H1 (cell line): ENCODE results near the gene DCTN3. TPM values are rescaled to one million over a fixed set of nuclear protein-coding genes. Genes with fewer than 3 reads are reported as not detected.

Source experiments
- CTCF ChIA-PET: fragments of 300-600 bp; sonication (Branson Sonifier 250); formaldehyde crosslinking; loops from one replicate; lab custom pipeline; 2021; ENCODE audit not compliant: partially characterized antibody; lab: Charles Lee
- POLR2A ChIA-PET: fragments of 300-600 bp; sonication (Branson Sonifier 250); formaldehyde crosslinking; loops from one replicate; lab custom pipeline; 2021; ENCODE audit warnings: inconsistent platforms; ENCODE audit not compliant: partially characterized antibody; lab: Charles Lee
- DNase-seq, 2 experiments: peaks; one replicate each; pipeline versions ENCODE4 v3.0.0 to v3.0.0-alpha.2; 2010 to 2022; ENCODE audit warnings: low spot score in 2 of 2, low read depth in 1 of 2, mixed read lengths in 1 of 2
- FAIRE-seq: peaks from 2 replicates; lab custom pipeline; 2011; peaks lifted over from hg19 to GRCh38; lab: Jason Lieb, UNC
- H2AFZ ChIP-seq: 2 replicates; pipeline ENCODE4 v1.8.1; 2012; ENCODE audit warnings: low read length, inconsistent platforms
- H2AK5ac ChIP-seq: 2 replicates; pipeline ENCODE4 v1.6.1; 2013; ENCODE audit warnings: low read depth, low read length
- H2BK120ac ChIP-seq: replicated peaks from 2 replicates; pipeline ENCODE3; 2013; ENCODE audit warnings: low read depth, low read length, inconsistent platforms
- H2BK12ac ChIP-seq: 2 replicates; pipeline ENCODE4 v1.6.1; 2013; ENCODE audit warnings: low read depth, low read length
- H2BK15ac ChIP-seq: 2 replicates; pipeline ENCODE4 v1.6.1; 2013; ENCODE audit warnings: low read length
- H2BK20ac ChIP-seq: 2 replicates; pipeline ENCODE4 v1.6.1; 2013; ENCODE audit warnings: low read length
- H2BK5ac ChIP-seq: 2 replicates; pipeline ENCODE4 v1.6.1; 2013; ENCODE audit warnings: low read depth, low read length
- H3K14ac ChIP-seq: 2 replicates; pipeline ENCODE4 v1.6.1; 2013; ENCODE audit warnings: inconsistent platforms; ENCODE audit not compliant: insufficient read length
- H3K18ac ChIP-seq: 2 replicates; pipeline ENCODE4 v1.6.1; 2013; ENCODE audit warnings: low read length; ENCODE audit errors: extremely low read depth
- H3K23ac ChIP-seq: 2 replicates; pipeline ENCODE4 v1.6.1; 2013; ENCODE audit warnings: inconsistent platforms; ENCODE audit not compliant: insufficient read length
- H3K23me2 ChIP-seq: 2 replicates; pipeline ENCODE4 v1.6.1; 2013; ENCODE audit warnings: low read depth, low read length
- H3K27ac ChIP-seq: 2 replicates; pipeline ENCODE4 v1.6.1; 2011; ENCODE audit warnings: low read depth, low read length, inconsistent platforms
- H3K27me3 ChIP-seq, 4 experiments: replicated peaks in 1 of 4; 1 replicate in 1 of 4; 2 replicates in 3 of 4; pipeline versions ENCODE4 v1.6.1 to v1.8.1; 2011 to 2013; ENCODE audit warnings: low read length in 3 of 4, mild to moderate bottlenecking in 3 of 4, inconsistent platforms in 2 of 4, mixed read lengths in 2 of 4, moderate library complexity in 1 of 4; ENCODE audit not compliant: control insufficient read depth in 3 of 4, insufficient read depth in 3 of 4; ENCODE audit errors: extremely low read depth in 1 of 4
- H3K36me3 ChIP-seq, 4 experiments: 2 replicates each; pipeline versions ENCODE4 v1.6.1 to v1.8.1; 2011 to 2013; ENCODE audit warnings: mild to moderate bottlenecking in 4 of 4, low read length in 3 of 4, moderate library complexity in 2 of 4, control low read depth in 1 of 4, inconsistent platforms in 1 of 4; ENCODE audit not compliant: insufficient read depth in 4 of 4, control insufficient read depth in 2 of 4
- H3K4ac ChIP-seq: replicated peaks from 2 replicates; pipeline ENCODE3; 2013; ENCODE audit warnings: low read length, low read depth, mixed read lengths, inconsistent platforms; ENCODE audit not compliant: insufficient read length
- H3K4me1 ChIP-seq, 4 experiments: replicated peaks in 1 of 4; 1 replicate in 1 of 4; 2 replicates in 3 of 4; pipeline versions ENCODE4 v1.6.1 to v1.8.1; 2011 to 2013; ENCODE audit warnings: low read length in 3 of 4, inconsistent platforms in 2 of 4, mixed read lengths in 1 of 4; ENCODE audit not compliant: insufficient read depth in 4 of 4, control insufficient read depth in 3 of 4
- H3K4me2 ChIP-seq, 2 experiments: 2 replicates each; pipeline versions ENCODE4 v1.6.1 to v1.8.1; 2011 to 2013; ENCODE audit warnings: low read depth in 2 of 2, low read length in 2 of 2, control low read depth in 1 of 2, inconsistent platforms in 1 of 2, mild to moderate bottlenecking in 1 of 2; ENCODE audit not compliant: insufficient read depth in 1 of 2
- H3K4me3 ChIP-seq, 4 experiments: fragments of 200-600, 300-600 bp in 1 of 4; sonication (generic), shearing (Covaris generic), sonication (Bioruptor Twin) in 1 of 4; 2 replicates each; pipeline versions ENCODE4 v1.5.1 to v1.8.1; 2011 to 2016; ENCODE audit warnings: low read length in 4 of 4, low read depth in 3 of 4, control low read depth in 2 of 4, inconsistent platforms in 2 of 4, mild to moderate bottlenecking in 2 of 4, mixed read lengths in 1 of 4, moderate library complexity in 1 of 4; ENCODE audit not compliant: insufficient read depth in 2 of 4; ENCODE audit errors: extremely low read depth in 1 of 4
- H3K56ac ChIP-seq: replicated peaks from 2 replicates; pipeline ENCODE3; 2013; ENCODE audit warnings: low read depth, mild to moderate bottlenecking, mixed read lengths, low read length, inconsistent platforms; ENCODE audit not compliant: insufficient read length
- H3K79me1 ChIP-seq: 2 replicates; pipeline ENCODE4 v1.6.1; 2013; ENCODE audit warnings: low read depth, low read length, control low read depth
- H3K79me2 ChIP-seq, 2 experiments: 2 replicates each; pipeline versions ENCODE4 v1.6.1 to v1.8.1; 2012 to 2013; ENCODE audit warnings: low read length in 2 of 2, mild to moderate bottlenecking in 2 of 2, inconsistent platforms in 1 of 2; ENCODE audit not compliant: insufficient read depth in 2 of 2, control insufficient read depth in 1 of 2
- H3K9ac ChIP-seq, 4 experiments: replicated peaks in 1 of 4; 1 replicate in 1 of 4; 2 replicates in 3 of 4; pipeline versions ENCODE4 v1.6.1 to v1.8.1; 2011 to 2013; ENCODE audit warnings: low read depth in 3 of 4, low read length in 3 of 4, control low read depth in 2 of 4, mild to moderate bottlenecking in 2 of 4, moderate library complexity in 2 of 4, inconsistent platforms in 1 of 4; ENCODE audit errors: extremely low read depth in 1 of 4
- H3K9me3 ChIP-seq, 2 experiments: 2 replicates each; pipeline versions ENCODE4 v1.6.1 to v1.8.1; 2012 to 2013; ENCODE audit warnings: mild to moderate bottlenecking in 2 of 2, moderate library complexity in 2 of 2, control low read depth in 1 of 2, inconsistent platforms in 1 of 2, low read depth in 1 of 2, low read length in 1 of 2, mixed read lengths in 1 of 2; ENCODE audit not compliant: insufficient read depth in 2 of 2
- H4K20me1 ChIP-seq, 2 experiments: replicated peaks in 1 of 2; 2 replicates each; pipeline versions ENCODE3 to v1.8.1; 2011 to 2013; ENCODE audit warnings: inconsistent platforms in 2 of 2, low read length in 2 of 2, mild to moderate bottlenecking in 1 of 2; ENCODE audit not compliant: insufficient read depth in 2 of 2, control insufficient read depth in 1 of 2
- H4K5ac ChIP-seq: 2 replicates; pipeline ENCODE4 v1.6.1; 2013; ENCODE audit warnings: low read length, low read depth, mixed read lengths, inconsistent platforms; ENCODE audit not compliant: insufficient read length
- H4K8ac ChIP-seq: 2 replicates; pipeline ENCODE4 v1.8.0; 2013; ENCODE audit warnings: mild to moderate bottlenecking, moderate library complexity, low read length, inconsistent platforms; ENCODE audit not compliant: insufficient read depth; ENCODE audit errors: extremely low read depth
- H4K91ac ChIP-seq: replicated peaks from 2 replicates; pipeline ENCODE3; 2013; ENCODE audit warnings: low read length, mixed read lengths, inconsistent platforms; ENCODE audit not compliant: insufficient read length
- HDAC2 ChIP-seq, 2 experiments: fragments of 300-600 bp in 1 of 2; sonication (generic) in 1 of 2; IDR thresholded peaks; 2 replicates each; pipeline ENCODE4 v1.6.1; 2011 to 2012; ENCODE audit warnings: low read depth in 2 of 2, low read length in 2 of 2, mild to moderate bottlenecking in 2 of 2, moderate library complexity in 2 of 2, borderline replicate concordance in 1 of 2, inconsistent platforms in 1 of 2
- HDAC6 ChIP-seq: IDR thresholded peaks from one replicate; pipeline ENCODE4 v1.7.1; 2012; ENCODE audit warnings: low read depth, mild to moderate bottlenecking, inconsistent platforms, low read length, moderate library complexity
- KDM1A ChIP-seq: fragments of 200-600, 300-600 bp; sonication (generic); IDR thresholded peaks from 2 replicates; pipeline ENCODE4 v1.7.1; 2016; ENCODE audit warnings: mild to moderate bottlenecking, low read length, borderline replicate concordance
- RXRA ChIP-seq: IDR thresholded peaks from 2 replicates; pipeline ENCODE4 v1.6.1; 2011; ENCODE audit warnings: low read depth, mild to moderate bottlenecking, low read length, moderate library complexity; ENCODE audit not compliant: insufficient read depth
- SAP30 ChIP-seq: fragments of 300-600 bp; sonication (generic); IDR thresholded peaks from 2 replicates; pipeline ENCODE4 v1.7.1; 2012; ENCODE audit warnings: low read length, moderate library complexity, mild to moderate bottlenecking, inconsistent platforms; ENCODE audit not compliant: insufficient read depth, insufficient replicate concordance
- SIRT6 ChIP-seq: IDR thresholded peaks from one replicate; pipeline ENCODE4 v1.7.1; 2012; ENCODE audit warnings: low read length, inconsistent platforms
- SP1 ChIP-seq: IDR thresholded peaks from 2 replicates; pipeline ENCODE4 v1.6.1; 2011; ENCODE audit warnings: low read depth, low read length
- SP2 ChIP-seq: IDR thresholded peaks from 2 replicates; pipeline ENCODE4 v1.6.1; 2012; ENCODE audit warnings: mild to moderate bottlenecking, low read length, inconsistent platforms
- TAF1 ChIP-seq: IDR thresholded peaks from 2 replicates; pipeline ENCODE4 v1.6.1; 2011; ENCODE audit warnings: mild to moderate bottlenecking, low read depth, low read length
- YY1 ChIP-seq: IDR thresholded peaks from 2 replicates; pipeline ENCODE4 v1.6.1; 2011; ENCODE audit warnings: low read depth, mild to moderate bottlenecking, low read length
- WGBS, 2 experiments: shearing (Covaris generic) in 1 of 2; methylation state at CpG; one replicate each; pipeline versions ENCODE4 v1.1.6 to v1.1.7; 2013 to 2015; ENCODE audit warnings: low lambda C conversion rate in 2 of 2, mixed read lengths in 2 of 2, inconsistent platforms in 1 of 2, low coverage in 1 of 2, missing lambda C conversion rate in 1 of 2; ENCODE audit not compliant: insufficient replicate concordance in 2 of 2, insufficient coverage in 1 of 2, insufficient read length in 1 of 2; ENCODE audit errors: extremely low coverage in 1 of 2, missing lambda C conversion rate in 1 of 2; 5-methylcytosine and 5-hydroxymethylcytosine counted together
- polyA plus RNA-seq, 7 experiments: library from polyadenylated mRNA; depleted of rRNA in 3 of 7; stranded (reverse) in 5 of 7; unstranded in 2 of 7; fragments of >200 nt in 5 of 7; fragments of 200-250 nt in 2 of 7; gene quantifications; 1 replicate in 5 of 7; 2 replicates in 1 of 7; 4 replicates in 1 of 7; pipeline versions ENCODE4 v1.2.1 to v1.2.3, GENCODE V29; 2011 to 2013; ENCODE audit warnings: missing spikeins in 2 of 7, mixed read lengths in 2 of 7
- total RNA-seq: library from RNA; stranded (reverse); fragmentation: NEBNext Ultra II Directional; extraction: Animal tissue kit (Norgen Biotek cat#: 25700); gene quantifications from 2 replicates; pipeline ENCODE4 v1.2.1, GENCODE V29; 2021
- TF ChIP-seq, protein P1 (sequence below), 3 experiments: IDR thresholded peaks; 1 replicate in 2 of 3; 2 replicates in 1 of 3; pipeline versions ENCODE4 v1.5.1 to v1.6.1; 2011; ENCODE audit warnings: low read length in 3 of 3, mild to moderate bottlenecking in 3 of 3, inconsistent platforms in 2 of 3, low read depth in 1 of 3, moderate library complexity in 1 of 3; ENCODE audit not compliant: insufficient read depth in 1 of 3; ENCODE audit errors: control extremely low read depth in 1 of 3

The DCTN3 gene
- total and polyA plus RNA-seq, 2 of the 8 experiments (the other 6 are each of a cell fraction or from before 2014, with no cell fraction given) = 25.6 to 39.2 TPM

DNA sequence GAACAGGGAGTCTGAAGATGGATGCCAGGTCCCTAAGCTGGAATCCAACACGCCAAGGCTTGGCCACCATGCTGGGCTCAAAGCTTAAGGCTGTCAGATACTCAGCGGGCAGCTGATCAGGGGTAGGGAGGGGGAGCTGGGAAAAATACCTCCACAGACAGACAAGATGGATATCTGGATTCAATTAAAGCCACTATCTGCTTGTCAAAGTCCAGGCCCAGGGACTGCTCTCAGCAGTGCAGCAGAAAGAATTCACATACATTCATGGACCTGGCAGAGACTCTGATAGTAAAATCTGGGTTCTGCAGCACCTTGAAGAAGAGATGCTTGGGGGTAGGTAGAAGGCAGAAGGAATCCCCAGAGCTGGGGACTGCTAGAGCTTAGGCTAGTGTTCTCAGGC lies 5.2 kb downstream of the DCTN3 start:
- 84% methylated on average over 2 of the region's 2 CpGs; no CpG with 5 or more reads in 1 of the 2 experiments for WGBS, 2 experiments
- POLR2A ChIA-PET = interaction anchor here (0.8 to 0.9 kb wide), 3 partner anchors 13 to 25 kb away, joined by 3 to 4 read pairs (median 3); no protein-coding TSS in a partner anchor
- no peak for DNase-seq
- no peak for TF ChIP-seq RXRA
- no peak for TF ChIP-seq YY1
- no peak for TF ChIP-seq TAF1
- TF ChIP-seq SIRT6 = no peak
- TF ChIP-seq HDAC2 (IDR thresholded peaks at IDR 0.05; ENCODE audit: borderline replicate concordance in 1 of 2, low read depth in 2 of 2, low read length in 2 of 2) = no peak
- TF ChIP-seq, protein P1, sequence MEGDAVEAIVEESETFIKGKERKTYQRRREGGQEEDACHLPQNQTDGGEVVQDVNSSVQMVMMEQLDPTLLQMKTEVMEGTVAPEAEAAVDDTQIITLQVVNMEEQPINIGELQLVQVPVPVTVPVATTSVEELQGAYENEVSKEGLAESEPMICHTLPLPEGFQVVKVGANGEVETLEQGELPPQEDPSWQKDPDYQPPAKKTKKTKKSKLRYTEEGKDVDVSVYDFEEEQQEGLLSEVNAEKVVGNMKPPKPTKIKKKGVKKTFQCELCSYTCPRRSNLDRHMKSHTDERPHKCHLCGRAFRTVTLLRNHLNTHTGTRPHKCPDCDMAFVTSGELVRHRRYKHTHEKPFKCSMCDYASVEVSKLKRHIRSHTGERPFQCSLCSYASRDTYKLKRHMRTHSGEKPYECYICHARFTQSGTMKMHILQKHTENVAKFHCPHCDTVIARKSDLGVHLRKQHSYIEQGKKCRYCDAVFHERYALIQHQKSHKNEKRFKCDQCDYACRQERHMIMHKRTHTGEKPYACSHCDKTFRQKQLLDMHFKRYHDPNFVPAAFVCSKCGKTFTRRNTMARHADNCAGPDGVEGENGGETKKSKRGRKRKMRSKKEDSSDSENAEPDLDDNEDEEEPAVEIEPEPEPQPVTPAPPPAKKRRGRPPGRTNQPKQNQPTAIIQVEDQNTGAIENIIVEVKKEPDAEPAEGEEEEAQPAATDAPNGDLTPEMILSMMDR (IDR thresholded peaks at IDR 0.05; ENCODE audit: control extremely low read depth in 1 of 3, insufficient read depth in 1 of 3, low read depth in 1 of 3, low read length in 3 of 3) = no peak
- TF ChIP-seq SP1 = no peak
- TF ChIP-seq HDAC6 = no peak
- no peak for TF ChIP-seq KDM1A
- no peak for TF ChIP-seq SAP30
- TF ChIP-seq SP2 = no peak

More for the DNA sequence above, 5.2 kb downstream of the DCTN3 start:
- CTCF ChIA-PET = interaction anchor here (0.8 to 16.9 kb wide), 11 partner anchors 10 to 211 kb away, joined by 3 to 401 read pairs (median 5); partner anchors contain the start of genes ARID3C, CCL27, GALT and SIGMAR1
- H3K27ac ChIP-seq = no peak overlapping the region
- H4K91ac ChIP-seq = no peak overlapping the region
- no peaks in the 10 kb centered on the region for H3K79me2 ChIP-seq
- no peak overlapping the region for H3K23ac ChIP-seq
- H2BK120ac ChIP-seq = no peak overlapping the region
- no peak overlapping the region for H2AK5ac ChIP-seq
- H3K56ac ChIP-seq = no peak overlapping the region
- H4K20me1 ChIP-seq = no peaks in the 10 kb centered on the region
- no peak overlapping the region for H3K4ac ChIP-seq
- H3K23me2 ChIP-seq = peaks cover 15% of the 10 kb centered on the region; the same call in 1 of the 2 replicates
- peaks cover 0 to 3% (median 2%) of the 10 kb centered on the region in 4 experiments; a peak in 2 of 7 replicates for H3K27me3 ChIP-seq
- no peak for FAIRE-seq
- no peak overlapping the region for H4K5ac ChIP-seq
- peaks cover 4 to 11% (median 6%) of the 10 kb centered on the region in 4 experiments for H3K4me1 ChIP-seq
- H3K18ac ChIP-seq = no peak overlapping the region
- no peak overlapping the region for H2AFZ ChIP-seq
- no peak overlapping the region for H2BK15ac ChIP-seq
- no peak overlapping the region for H3K4me3 ChIP-seq
- no peak overlapping the region for H4K8ac ChIP-seq
- no peaks in the 10 kb centered on the region for H3K9me3 ChIP-seq
- H3K79me1 ChIP-seq = no peaks in the 10 kb centered on the region
- no peak overlapping the region for H3K4me2 ChIP-seq
- no peaks in the 10 kb centered on the region; a peak in 1 of 8 replicates for H3K36me3 ChIP-seq
- no peak overlapping the region for H2BK20ac ChIP-seq
- no peak overlapping the region for H2BK12ac ChIP-seq
- no peak overlapping the region for H3K9ac ChIP-seq
- H2BK5ac ChIP-seq = no peak overlapping the region
- no peak overlapping the region for H3K14ac ChIP-seq
